ENCODE results near the gene PPFIBP1.
"Not testable (repeated sequence)": the region's sequence is repeated elsewhere in the genome, so short reads cannot be mapped to it uniquely, and the experiment has no call there.

DNA sequence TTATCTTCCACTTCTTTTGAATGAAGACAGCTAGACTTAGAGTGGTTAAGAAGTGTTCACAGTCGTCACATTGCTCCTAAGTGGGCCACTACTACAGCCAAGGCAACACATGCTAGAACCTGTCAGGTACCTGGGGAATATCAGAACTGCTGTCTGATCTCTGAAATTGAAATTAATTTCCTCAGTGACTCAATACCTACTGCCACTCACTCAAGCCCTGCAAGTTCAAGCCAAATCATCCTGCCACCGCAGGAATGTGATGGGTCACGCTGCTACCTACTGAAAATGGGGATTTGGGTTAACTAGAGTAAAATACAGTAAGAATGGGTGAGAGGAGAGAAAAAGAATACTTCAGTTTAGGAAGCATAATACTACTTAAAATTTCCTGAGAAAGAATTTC is 67.7 kb downstream of the PPFIBP1 start:
- TF ChIP-seq, protein P1, sequence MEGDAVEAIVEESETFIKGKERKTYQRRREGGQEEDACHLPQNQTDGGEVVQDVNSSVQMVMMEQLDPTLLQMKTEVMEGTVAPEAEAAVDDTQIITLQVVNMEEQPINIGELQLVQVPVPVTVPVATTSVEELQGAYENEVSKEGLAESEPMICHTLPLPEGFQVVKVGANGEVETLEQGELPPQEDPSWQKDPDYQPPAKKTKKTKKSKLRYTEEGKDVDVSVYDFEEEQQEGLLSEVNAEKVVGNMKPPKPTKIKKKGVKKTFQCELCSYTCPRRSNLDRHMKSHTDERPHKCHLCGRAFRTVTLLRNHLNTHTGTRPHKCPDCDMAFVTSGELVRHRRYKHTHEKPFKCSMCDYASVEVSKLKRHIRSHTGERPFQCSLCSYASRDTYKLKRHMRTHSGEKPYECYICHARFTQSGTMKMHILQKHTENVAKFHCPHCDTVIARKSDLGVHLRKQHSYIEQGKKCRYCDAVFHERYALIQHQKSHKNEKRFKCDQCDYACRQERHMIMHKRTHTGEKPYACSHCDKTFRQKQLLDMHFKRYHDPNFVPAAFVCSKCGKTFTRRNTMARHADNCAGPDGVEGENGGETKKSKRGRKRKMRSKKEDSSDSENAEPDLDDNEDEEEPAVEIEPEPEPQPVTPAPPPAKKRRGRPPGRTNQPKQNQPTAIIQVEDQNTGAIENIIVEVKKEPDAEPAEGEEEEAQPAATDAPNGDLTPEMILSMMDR (IDR thresholded peaks at IDR 0.05): not testable (repeated sequence)
- not testable (repeated sequence) for TF ChIP-seq POLR2AphosphoS5, POLR2A (IDR thresholded peaks at IDR 0.05)

Data from stomach (tissue), 4 donors.